GM21423 (cell line): ENCODE measurements around the gene CDC26.
"Not testable (repeated sequence)": the region's sequence is repeated elsewhere in the genome, so short reads cannot be mapped to it uniquely, and the experiment has no call there.

Experiments
- ATAC-seq: cut with Tn5 transposase; IDR thresholded peaks from one replicate; pipeline ENCODE4 v1.9.1; 2021; ENCODE audit warnings: mild to moderate bottlenecking, moderate library complexity; ENCODE audit not compliant: unreplicated experiment

Gene CDC26

GRCh38 chr9:113244556-113244955 lies 30.8 kb downstream of the CDC26 start:
- ATAC-seq: no peak

DNA sequence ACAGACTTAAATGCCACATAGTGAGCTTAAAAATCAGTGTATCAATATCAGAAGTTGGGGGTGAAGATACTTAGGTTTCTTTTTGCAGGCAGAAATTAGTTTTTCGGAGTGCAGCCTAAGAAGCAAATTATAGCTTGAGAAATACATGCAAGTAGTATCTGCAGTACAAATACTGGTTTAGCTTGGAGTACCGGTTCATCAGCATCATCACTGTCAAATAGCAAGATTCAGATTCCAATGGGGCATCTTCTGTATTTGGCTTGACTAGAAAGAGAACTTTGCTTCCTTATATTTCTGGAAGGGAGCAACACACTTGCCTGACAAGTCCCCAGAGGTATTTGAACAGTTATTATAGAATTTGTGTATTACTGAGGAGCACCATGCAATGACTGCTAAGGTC lies 34.2 kb downstream of the CDC26 start:
- no peak for ATAC-seq

DNA sequence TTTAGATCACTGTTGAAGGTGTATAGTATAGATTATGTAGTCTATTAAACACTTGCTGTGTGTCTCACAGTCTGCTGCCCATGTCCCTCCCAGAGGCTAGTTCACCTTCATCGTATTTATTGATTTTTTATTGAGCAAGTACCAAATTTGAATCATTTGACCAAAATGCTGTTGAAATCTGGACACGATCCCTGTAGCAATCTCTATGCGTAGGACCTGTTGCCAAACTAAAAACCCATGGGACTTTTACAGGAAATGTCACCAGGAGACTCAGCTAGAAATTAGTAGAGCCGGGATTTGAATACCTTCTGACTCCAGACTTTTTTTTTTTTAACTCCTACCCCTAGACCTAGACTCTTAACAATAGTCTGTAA lies 36.5 kb downstream of the CDC26 start:
- no peak for ATAC-seq

GRCh38 chr9:113238202-113238858 lies 37.0 kb downstream of the CDC26 start:
- ATAC-seq: no peak

DNA sequence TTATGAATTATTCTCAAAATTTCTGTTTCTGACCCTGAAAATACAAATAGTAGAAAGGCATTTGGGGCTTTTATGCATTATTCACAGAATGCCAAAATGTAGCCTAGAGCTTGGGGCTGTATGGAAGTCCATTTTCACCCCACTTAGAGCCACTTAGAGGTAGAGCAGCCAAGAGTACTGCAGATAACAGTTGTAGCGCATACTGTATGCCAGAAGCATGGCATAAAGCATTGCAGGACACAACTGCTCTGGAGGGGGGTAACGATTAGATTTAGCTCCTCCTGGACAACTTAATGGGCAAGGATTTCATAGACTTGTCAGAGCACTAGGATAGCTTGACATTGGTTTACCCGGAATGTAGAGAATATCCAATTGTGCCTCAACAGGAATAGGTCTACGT lies 38.3 kb downstream of the CDC26 start:
- ATAC-seq: no peak

- not testable (repeated sequence) for ATAC-seq
Measured at GRCh38 chr9:113235701-113236255, 39.6 kb downstream of the CDC26 start.

DNA sequence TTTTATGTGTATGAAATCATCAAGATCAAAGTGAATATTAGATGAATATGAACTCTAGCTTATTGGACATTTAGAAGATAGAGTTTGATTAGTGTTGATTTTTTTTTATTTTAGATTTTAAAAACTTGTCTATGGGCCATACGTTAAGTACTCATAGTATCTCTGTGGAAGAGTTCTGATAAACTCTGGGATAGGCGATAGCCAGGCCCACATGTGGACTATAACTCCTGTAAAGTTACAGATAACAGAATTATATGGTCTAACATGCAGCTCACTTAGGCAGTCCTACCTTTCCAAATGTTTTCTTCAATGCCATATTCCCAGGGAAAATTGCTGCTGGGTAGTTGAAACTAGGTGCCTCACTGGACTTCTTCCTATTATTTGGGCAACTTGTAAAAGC lies 43.7 kb downstream of the CDC26 start:
- ATAC-seq: no peak

DNA sequence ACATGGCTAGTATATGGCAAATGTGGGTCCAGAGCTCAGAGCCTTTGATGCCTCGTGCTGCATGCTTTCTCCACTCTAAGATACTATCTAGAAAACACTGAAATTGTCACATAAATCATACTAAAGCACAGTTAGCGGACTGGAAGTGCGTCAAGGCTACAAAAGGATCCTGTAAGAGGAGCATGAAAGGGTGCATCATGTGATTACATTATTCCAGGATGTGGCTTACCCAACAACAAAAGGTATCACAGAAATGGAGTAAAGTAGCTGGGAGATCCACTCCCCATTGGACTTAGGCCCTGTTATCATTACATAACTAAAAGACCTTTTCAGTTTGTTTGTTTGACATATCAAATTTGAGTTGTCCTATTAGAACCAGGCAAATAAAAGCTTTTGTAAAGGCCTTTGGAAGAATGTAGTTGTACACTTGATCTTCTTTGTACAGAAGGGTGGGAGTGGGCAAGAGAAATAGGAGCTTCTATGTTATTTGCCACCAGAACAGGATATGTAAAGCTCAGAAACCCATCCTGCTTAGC lies 47.2 kb downstream of the CDC26 start:
- no peak for ATAC-seq

DNA sequence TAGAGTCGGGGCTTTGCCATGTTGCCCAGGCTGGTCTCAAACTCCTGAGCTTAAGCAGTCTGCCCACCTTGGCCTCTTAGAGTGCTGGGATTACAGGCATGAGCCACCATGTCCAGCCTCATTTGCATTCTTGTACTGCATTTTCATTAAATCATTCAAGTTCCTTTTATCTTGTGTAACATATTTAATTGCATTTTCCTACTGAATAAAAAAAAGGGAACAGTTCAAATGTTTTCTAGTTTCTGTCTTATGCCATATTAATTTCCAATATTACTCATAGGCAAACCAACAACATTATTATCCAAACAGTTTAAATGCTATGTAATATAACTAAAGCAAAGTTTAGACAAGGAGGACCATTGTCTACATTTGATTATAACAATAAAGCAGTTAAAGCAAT lies 47.9 kb downstream of the CDC26 start:
- ATAC-seq: no peak

DNA sequence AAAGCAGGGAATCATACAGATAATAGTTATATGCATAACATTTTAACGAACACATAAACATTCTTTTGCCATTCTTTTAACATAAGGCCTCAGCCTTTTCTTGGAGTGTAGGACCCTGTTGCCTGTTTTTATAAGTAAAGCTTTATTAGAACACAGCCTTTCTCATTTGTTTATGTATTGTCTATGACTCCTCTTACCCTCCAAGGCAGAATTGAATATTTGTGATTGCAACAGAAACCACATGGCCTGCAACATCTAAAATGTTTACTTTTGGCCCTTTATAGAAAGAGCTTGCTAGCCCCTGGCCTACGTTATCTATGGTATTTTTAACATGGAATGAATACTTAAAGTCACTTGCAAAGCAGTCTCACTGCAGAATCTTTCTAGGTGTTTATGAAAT lies 51.4 kb downstream of the CDC26 start:
- ATAC-seq: no peak

DNA sequence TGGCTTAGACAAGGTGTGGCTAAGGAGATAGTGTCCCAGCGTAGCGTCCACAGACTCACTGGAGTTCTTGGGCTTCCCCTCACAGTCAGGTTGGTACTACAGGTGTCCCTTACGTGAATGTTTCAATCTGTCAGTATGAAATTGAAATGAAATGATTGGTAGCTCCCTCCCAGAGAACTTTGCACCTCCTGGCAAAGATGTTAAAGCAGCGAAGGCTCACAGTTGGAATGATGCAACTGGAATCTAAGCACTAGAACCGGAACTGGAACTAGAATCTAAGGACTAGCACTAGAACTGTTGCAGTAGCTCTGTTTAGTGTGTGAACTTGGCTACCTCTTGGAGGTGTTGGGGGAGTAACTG lies 52.9 kb downstream of the CDC26 start:
- ATAC-seq: no peak

DNA sequence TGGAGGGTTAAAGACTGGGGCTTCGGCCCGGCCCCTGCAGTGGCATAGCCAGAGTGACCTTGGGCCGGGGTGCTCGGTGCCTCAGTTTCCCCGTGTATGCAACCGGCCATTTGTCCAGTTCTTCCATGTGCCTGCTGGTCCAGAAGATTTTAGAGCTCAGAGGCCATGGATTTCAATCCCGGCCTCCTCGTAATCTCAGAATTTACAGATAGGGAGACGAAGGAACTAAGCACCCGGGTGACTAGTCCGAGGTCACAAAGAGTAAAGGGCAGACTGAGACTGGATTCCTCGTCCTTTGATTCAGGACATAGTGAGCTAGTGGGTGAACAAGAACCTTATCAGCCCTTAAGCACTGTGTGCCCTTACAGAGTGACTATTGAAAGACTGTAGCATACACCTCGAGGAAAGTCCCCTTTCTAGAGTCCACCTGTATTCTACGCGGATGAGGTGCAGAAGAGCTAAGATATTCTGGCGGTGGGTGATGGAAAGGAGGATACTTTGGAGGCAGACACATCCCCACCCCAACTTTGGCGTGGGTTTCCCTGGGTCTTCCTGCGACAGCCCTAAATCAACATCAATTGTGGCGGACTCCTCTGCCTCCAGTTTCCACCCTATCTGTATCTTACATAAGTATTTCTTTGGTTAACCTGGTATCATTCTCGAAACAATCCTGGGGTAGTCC lies 53.4 kb downstream of the CDC26 start:
- ATAC-seq: no peak

- peak; percentile 85 for ATAC-seq
Measured at GRCh38 chr9:113221003-113221799, 54.2 kb downstream of the CDC26 start, which contains the start of the genes FKBP15 and SLC31A1. Gene FKBP15 (minus strand): TSS chr9:113221277. CDS start chr9:113221243, 34 bp downstream. Gene SLC31A1 (plus strand): TSS chr9:113221544. CDS start chr9:113256149, 34,605 bp downstream.

DNA sequence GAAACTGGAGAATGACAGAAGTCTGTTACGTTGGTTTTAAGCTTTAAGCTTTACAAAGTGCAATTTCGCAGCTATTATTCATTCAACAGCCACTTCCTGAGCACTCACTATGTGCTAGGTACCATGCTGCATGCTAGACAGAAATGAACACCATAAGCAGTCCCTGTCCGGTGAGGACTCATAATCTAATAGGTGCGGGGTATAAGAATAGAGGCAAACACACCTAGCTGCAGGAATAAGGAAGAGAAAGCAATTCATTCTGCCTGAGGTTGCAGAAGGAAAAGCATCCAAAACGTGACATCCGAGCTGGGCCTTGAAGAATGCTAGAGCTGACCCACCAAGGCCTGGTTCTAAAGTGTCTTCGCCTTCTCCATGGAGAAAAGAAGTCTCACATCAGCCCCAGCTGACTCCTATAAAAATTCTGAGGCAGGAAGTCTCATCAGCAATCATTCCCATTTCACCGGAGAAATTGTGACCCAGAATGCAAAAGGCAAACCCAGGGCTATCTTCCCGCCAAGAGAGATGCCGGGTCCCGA lies 54.8 kb downstream of the CDC26 start:
- ATAC-seq: no peak

DNA sequence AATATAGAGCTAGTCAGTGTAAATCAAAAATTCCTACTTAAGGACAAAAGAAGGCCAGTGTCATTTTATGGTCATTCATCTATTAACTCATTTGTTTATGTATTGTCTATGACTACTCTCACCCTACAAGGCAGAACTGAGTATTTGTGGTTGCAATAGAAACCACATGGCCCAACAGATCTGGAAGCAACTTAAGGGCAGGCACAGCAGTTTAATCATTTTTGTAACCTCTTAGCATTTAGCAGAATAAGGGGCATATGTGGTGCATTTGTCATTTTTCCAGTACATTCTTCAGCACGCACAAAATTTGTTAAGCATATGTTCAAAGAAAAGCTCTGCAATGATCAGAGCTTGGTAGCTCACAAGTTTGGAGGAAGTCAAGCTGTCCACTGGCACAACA lies 55.4 kb downstream of the CDC26 start:
- ATAC-seq: peak; percentile 58

GRCh38 chr9:113219186-113219936 lies 56.0 kb downstream of the CDC26 start:
- peak; percentile 34 for ATAC-seq
